Superior temporal gyrus (tissue), 1 donor: ENCODE results near the gene RPS14.

Experiments used
- DNase-seq: peaks from one replicate; pipeline ENCODE4 v3.0.0-alpha.2; 2016; ENCODE audit errors: extremely low spot score

The RPS14 gene

DNA sequence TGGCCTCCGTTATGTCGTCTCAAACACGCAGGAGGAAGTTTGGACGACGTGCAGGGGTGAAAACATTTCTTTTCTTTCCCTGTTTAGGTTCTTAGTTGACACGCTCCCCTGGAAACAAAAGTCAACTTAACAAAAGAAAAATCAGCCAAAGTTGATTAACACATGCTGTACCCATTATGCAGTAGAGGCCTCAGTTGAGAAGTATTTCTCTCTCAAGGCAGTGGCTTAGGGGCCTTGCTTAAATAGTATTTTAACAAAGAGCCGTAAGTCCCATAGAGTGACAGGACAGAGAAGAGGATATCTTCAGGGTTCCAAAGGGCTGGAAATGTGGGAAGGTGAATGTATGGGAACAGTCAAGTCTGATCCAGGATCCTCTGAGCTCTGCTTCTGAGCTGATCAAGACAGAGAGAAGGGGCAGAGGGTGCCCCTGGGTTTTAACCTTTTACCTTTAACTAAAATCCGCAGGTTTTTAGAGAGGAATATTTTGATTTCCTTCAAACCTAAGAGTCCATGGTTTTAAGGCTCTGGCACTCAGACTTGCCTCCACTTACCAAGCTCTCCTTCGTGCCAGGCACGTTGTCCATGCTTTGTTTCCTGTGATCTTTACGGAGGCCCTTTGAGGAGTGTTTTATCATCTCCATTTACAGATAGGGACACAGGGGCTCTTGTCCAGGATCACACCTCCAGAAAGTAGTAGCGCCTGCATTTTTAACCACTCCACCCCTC, 36.2 kb downstream of the RPS14 start:
- no peak for DNase-seq

- peak; percentile 73 for DNase-seq
These were observed 37.0 kb downstream of the RPS14 start, which contains the start of gene CD74 for GRCh38 chr5:150412319-150413175. Gene CD74, minus strand, starts transcription at chr5:150412910. Its CDS starts 161 bp downstream, at chr5:150412749.

GRCh38 chr5:150411245-150411979, 38.1 kb downstream of the RPS14 start:
- DNase-seq: no peak

DNA sequence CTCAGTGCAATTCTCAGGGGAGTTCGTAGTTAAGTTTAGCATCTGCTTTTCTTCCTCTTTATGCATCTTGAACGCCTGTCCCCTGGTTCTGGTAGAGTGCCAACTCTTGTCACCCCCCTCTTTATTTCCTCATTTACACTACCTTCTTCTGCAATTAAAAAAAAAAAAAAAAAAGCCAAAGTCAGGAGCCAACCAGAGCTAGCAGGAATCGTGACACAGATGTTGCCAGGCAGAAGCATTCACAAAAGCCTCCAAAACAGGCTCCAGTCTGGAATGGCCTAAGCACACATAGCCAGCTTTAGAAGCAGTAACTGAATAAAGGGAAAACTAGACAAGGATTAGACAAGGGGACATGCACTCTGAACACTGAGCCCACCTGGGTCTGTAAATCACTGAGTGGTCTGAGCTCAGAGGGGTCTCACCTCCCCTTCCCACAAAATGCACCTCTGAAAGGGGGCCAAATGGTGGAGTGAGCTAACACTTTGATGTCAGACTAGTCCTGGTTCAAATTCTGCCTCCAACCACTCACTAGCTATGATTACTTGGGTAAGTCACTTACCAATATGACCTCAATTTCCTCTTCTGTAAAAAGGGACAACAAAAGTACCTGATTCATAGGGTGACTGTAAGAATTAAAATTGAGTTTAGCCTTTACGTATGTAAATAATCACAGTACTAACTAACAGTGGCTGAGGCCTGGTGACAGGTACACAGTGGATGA, 38.9 kb downstream of the RPS14 start:
- peak; percentile 91 for DNase-seq

DNA sequence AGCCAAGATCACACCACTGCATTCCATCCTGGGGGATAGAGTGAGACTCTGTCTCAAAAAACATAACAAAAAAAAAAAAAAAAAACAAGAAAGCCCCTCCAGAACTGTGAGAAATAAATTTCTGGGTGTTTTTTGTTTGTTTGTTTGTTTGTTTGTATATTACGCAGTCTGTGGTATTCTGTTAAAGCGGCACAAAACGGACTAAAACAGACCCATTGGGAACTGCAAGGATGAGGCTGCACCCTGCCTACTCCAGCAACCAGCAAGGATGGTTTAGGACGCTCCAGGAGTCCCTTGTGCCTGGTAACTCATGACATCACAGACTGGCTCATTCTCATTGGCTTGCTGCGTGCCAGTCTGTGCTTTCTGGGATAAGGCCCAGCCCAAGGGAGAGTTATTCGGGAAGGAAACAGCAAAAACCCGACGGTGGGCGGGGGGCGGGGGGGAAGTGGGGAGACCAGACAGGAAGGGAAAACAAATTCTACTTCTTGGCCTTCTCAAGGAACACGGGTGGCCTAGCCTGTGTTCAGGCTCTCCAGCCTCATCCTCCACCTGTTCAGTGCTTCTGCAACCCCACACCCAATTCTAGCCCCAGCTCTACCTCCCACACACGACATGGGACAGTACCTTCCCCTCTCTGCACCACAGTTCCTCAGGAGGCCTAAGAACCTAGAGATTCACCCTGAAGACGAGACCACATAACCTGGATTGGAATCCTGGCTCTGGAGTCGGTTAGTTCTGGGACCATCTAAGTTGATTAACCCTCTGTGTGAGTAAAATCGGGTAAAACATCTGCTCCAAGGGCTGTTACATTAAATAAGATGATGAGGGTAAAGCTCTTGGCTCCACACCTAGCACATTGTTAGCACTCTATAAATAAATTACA, 39.7 kb downstream of the RPS14 start:
- peak; percentile 96 for DNase-seq

DNA sequence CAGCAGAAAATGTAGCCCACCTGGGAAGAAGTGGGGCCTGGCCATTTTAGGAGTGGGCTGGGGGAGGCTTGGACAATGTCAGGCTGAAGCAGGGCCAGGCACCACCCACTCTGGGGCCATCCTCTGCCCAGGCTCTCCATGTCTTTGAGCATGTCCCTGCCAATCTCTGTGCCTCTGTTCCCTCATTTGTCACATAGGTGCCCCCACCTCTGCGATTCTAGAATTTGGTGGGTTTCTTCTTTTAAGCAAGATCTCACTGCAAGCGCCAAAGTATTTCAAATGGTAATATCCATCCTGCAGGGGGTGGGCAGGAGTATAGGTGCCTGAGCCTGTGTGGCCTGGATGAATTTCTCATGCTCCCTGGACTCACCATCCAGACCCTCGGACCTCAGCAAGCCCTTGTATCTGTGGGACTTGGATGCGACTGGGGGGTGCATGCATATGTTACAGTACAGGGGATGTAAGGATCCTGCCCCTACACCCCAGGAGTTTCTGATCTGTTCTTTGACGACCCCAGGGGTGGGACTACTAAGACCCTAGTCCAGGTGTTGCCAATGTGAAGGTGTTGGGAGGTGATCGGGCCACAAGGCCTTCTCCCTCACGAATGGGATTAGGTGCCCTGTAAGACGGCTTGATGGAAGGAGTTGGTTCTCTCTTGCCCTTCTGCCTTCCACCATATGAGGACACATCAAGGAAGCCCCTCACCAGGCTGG, 41.2 kb downstream of the RPS14 start:
- DNase-seq: no peak

DNA sequence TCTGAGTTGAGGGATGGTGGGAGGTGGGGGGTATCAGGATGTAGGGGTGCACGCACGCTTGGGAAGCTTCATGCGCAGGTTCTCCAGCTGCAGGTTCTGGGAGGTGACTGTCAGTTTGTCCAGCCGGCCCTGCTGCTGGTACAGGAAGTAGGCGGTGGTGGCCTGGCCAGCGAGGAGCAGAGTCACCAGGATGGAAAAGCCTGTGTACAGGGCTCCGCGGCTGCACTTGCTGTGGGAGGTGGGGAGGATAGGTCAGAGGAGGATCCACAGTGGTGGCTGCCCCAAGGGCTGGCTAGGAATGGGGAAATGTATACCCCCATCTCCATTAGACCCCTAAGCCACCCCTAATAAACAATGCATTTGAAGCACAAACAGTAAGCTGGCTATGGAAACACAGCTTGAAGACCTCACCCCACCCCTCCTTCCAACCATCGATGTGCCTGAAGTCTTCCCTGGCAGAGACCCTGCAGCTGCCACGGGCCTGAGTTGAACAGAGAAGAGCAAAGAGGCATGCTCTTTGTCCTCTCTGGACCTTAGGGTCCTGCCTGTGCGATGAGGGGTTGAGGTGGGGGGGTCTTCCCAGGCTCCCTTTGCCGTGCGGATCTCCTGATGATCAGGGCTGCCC, 42.3 kb downstream of the RPS14 start:
- DNase-seq: no peak

DNA sequence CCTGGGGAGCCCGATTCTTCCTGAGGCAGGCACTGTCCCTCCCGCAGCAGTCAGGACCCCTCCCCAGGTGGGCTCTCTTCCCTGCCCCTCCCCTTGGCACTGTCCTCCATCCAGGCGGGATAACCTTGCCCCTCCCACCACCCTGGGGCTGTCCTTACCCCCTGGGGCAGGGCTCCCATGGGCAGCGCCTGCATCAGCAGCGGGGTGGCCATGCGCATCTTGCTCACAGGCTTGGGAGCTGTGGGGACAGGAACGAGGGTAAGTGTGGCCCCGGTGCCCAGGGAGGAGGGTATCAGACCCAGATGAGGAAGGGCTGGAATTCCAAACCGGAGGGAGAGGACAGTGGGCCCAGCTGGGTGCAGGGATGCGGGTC, 42.8 kb downstream of the RPS14 start:
- no peak for DNase-seq

DNA sequence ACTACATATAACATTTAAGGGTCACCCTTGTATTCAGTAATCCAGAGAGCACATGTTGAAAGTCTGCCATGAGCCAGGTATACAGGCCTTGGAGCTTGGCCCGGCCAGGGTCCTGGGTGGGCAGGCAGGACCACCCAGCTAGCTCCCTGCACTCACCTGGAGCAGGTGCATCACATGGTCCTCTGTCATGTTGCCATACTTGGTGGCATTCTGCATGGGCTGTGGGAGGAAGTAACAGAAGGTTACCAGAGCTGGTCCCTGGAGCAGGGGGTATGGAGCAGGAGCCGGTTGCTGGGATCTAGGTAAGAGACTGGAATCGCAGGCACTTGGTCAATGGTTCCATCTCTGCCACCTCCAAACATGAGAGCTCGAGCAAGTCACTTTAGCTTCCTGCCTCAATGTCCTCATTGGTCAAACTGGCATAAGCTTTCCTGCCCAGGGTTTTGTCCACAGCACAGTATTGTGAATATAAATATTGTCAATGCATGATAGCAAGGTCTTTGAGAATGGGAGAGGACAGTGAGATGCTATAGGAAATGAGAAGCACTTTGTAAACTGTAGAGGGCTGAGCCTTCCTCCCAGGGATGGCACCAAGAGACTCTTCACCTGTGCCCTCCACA, 43.3 kb downstream of the RPS14 start:
- no peak for DNase-seq

GRCh38 chr5:150404941-150405816, 44.4 kb downstream of the RPS14 start:
- DNase-seq: no peak

DNA sequence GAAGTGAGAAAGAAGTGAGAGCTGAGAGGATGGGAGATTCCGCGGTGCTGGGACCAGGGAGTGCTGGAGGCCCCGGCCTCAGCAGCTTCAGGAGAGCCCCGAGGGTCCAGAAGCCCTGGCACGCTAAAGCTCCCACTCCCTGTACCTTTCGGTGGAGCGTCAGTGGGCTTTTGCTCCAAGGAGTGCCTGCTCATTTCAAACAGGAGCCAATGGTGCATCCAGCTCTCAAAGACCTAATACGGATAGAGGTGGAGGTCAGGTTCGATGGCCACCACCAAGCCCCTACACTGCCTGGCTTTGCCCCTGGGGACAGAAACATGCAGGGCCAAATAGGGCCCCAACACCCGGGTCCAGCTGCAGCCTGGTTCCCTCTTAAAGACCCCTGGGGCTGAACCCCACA, 45.0 kb downstream of the RPS14 start:
- DNase-seq: no peak

DNA sequence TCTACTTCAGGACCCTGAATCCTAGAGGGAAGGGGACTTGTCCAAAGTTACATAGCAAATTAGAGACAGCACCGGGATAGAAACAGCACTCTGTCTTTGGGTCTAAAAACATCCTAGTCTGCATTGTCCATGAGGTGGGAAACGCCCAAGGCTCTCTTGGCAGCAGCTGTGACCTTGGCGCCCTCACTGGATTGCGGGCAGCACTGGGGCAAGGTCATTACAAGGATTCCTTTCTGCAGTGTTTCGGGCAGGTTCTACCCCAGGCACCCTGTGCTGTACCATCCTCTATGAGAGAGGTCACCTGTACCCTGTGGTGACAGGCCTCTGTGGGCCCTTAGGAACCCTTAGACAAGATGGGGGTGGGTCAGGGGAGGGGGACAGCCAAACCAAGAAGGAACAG, 45.4 kb downstream of the RPS14 start:
- no peak for DNase-seq

GRCh38 chr5:150402901-150403342, 46.6 kb downstream of the RPS14 start:
- no peak for DNase-seq

- no peak for DNase-seq
These were observed 47.2 kb downstream of the RPS14 start for GRCh38 chr5:150402229-150402773.

GRCh38 chr5:150401376-150402228, 47.9 kb downstream of the RPS14 start:
- no peak for DNase-seq

DNA sequence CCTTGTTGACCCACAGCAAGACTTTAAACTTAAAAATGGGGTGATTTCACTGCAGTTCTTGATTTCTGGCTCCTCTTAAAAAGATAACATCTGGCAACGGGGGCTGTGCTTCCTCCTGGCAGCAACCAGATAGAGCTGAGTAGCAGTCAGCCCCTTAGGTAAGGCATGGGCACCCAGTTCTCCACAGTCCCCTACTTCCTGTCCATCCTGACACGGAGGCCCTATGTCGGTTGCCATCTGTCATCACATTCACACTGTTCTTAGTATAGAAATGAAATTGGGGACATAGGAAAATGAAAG, 48.5 kb downstream of the RPS14 start:
- DNase-seq: no peak
